ENCODE data around the gene BACE1.
"Not testable (repeated sequence)": the region's sequence is repeated elsewhere in the genome, so short reads cannot be mapped to it uniquely, and the experiment has no call there.

The BACE1 gene

GRCh38 chr11:117281869-117282268 is 34.2 kb downstream of the BACE1 start:
- TF ChIP-seq CTCF (IDR thresholded peaks at IDR 0.05; ENCODE audit: borderline replicate concordance, control extremely low read depth, extremely low read depth, insufficient read depth, missing control alignments): no peak
- no peak for DNase-seq (ENCODE audit: low spot score)
- in situ Hi-C loops (cut with MboI; ENCODE audit: low sequenced_read_pairs, unreplicated experiment): no loop called here

GRCh38 chr11:117281159-117281558 is 34.9 kb downstream of the BACE1 start:
- in situ Hi-C loops (cut with MboI; ENCODE audit: low sequenced_read_pairs, unreplicated experiment): no loop called here
- no peak for TF ChIP-seq CTCF (IDR thresholded peaks at IDR 0.05; ENCODE audit: borderline replicate concordance, control extremely low read depth, extremely low read depth, insufficient read depth, missing control alignments)
- no peak for DNase-seq (ENCODE audit: low spot score)

- in situ Hi-C loops (cut with MboI; ENCODE audit: low sequenced_read_pairs, unreplicated experiment): no loop called here
- TF ChIP-seq CTCF (IDR thresholded peaks at IDR 0.05; ENCODE audit: borderline replicate concordance, control extremely low read depth, extremely low read depth, insufficient read depth, missing control alignments): no peak
- DNase-seq (ENCODE audit: low spot score): no peak
Measured at GRCh38 chr11:117279711-117280376, 36.2 kb downstream of the BACE1 start.

- in situ Hi-C loops (cut with MboI; ENCODE audit: low sequenced_read_pairs, unreplicated experiment): no loop called here
- no peak for DNase-seq (ENCODE audit: low spot score)
- TF ChIP-seq CTCF (IDR thresholded peaks at IDR 0.05; ENCODE audit: borderline replicate concordance, control extremely low read depth, extremely low read depth, insufficient read depth, missing control alignments): no peak
Measured at GRCh38 chr11:117278347-117278746, 37.7 kb downstream of the BACE1 start.

GRCh38 chr11:117273550-117274289 is 42.3 kb downstream of the BACE1 start:
- in situ Hi-C loops (cut with MboI; ENCODE audit: low sequenced_read_pairs, unreplicated experiment): no loop called here
- no peak for TF ChIP-seq CTCF (IDR thresholded peaks at IDR 0.05; ENCODE audit: borderline replicate concordance, control extremely low read depth, extremely low read depth, insufficient read depth, missing control alignments)

GRCh38 chr11:117272175-117272574 is 43.9 kb downstream of the BACE1 start:
- in situ Hi-C loops (cut with MboI; ENCODE audit: low sequenced_read_pairs, unreplicated experiment); DNase-seq (ENCODE audit: low spot score): not testable (repeated sequence)

More at GRCh38 chr11:117273550-117274289, 42.3 kb downstream of the BACE1 start:
- no peak for DNase-seq (ENCODE audit: low spot score)

GRCh38 chr11:117271208-117271607 is 44.8 kb downstream of the BACE1 start:
- no peak for TF ChIP-seq CTCF (IDR thresholded peaks at IDR 0.05; ENCODE audit: borderline replicate concordance, control extremely low read depth, extremely low read depth, insufficient read depth, missing control alignments)
- DNase-seq (ENCODE audit: low spot score): no peak
- in situ Hi-C loops (cut with MboI; ENCODE audit: low sequenced_read_pairs, unreplicated experiment): no loop called here

All from GM13976 (cell line).